ENCODE measurements around the gene ISY1.
"Not testable (repeated sequence)": the region's sequence is repeated elsewhere in the genome, so short reads cannot be mapped to it uniquely, and the experiment has no call there.

The ISY1 gene

DNA sequence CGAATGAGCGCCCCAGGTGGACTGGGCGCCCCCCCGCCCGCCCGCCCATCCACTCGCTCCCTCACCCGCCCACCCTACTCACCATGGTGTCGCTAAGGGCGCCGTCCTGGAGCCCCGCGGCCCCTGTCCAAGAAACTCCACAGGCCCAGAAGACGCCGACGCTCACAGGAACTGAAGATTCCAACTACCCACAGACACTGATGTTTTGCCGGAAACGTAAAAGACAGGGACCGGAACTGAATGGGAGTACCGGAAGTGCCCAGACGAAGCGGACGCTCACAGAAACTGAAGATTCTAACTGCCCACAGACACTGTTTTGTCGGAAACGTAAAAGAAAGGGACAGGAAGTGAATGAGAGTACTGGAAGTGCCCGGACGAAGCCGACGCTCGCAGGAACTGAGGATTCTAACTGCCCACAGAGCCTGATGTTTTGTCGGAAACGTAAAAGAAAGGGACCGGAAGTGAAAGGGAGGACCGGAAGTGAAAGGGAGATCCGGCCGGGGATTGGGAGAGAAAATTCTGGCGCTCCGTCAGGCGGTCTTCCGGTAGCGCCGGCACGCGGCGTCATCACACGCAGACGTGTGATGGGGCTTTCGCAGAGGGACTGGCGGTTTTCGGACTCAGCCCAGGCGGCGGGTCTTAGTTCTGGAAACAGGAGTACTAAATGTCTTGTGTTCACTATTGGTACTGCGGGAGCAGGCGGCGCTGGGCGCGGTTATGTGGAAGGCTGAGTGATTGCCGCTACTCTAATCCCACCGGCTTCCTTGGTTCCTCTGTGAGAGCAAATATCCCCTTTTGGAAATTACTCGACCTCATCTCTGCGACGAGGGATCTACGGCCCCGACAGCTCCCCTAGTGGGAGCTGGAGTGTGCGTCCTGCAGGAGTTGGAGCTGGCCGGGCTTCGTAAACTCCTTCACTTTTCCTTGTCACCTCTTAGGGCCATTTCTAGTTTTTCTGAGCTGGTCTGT lies at the start of gene ISY1:
TSS of gene ISY1 (minus strand) at position 173 of the 969 bp plus-strand sequence. CDS start at position 85, 88 bp downstream.
- peak; percentile 88 for TF ChIP-seq POLR2A (IDR thresholded peaks at IDR 0.05; ENCODE audit: low read depth, low read length)
- FAIRE-seq (peak; percentile 66), DNase-seq (ENCODE audit: insufficient read length, low spot score) (peak; percentile 93)

DNA sequence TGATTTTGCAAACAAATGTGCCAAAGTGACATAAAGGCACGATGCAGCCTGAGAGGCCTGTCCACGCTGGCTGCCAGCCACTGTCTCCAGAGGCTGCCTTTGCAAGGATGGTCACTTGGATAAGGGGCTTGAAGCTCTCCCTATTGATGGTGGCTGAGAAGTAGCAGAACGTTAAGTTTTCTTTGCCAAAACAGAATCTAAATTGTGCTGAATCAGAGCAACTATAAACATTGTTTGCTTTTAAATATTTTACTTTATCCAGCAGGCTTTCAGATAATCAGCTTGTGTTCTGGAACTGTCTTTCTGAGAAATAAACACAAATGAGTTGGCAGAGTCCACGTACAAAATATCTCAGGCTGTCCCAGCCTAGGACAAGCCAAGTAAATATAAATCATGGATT lies 46.6 kb upstream of the ISY1 start:
- DNase-seq (ENCODE audit: insufficient read length, low spot score) (no peak), FAIRE-seq (no peak)
- no peak for TF ChIP-seq POLR2A (IDR thresholded peaks at IDR 0.05; ENCODE audit: low read depth, low read length)

DNA sequence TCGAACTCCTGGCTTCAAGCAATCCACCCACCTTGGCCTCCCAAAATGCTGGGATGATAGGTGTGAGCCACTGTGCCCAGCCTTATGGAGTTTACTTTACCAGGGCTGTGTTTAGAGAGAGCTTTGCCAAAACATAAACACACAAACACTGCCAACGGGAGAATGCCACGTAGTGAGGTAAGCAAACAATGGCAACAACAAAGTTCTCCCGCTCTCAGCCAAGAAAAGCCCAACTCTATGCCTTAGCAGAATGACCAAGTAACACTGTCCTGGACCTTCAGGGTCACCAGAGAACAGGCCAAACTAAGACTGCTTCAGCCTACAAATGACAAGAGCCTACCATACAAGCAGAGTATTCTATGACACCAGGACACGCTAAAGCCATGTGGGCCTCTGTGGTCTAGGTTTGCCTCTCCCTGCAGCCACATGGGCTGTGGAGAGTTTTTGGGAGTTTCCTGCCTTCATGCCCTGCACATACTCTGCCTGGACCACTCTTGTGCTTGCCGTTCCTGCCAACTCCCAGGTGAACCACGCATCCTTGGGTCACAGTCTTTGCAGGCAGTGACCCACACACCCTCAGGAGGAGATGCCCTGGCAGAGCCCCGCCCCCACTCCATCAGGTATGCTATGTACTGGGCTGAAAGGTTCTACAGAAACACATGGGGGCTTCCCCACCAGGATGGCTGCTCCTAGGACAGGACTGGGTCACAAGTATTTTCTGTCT lies 44.4 kb upstream of the ISY1 start:
- no peak for TF ChIP-seq POLR2A (IDR thresholded peaks at IDR 0.05; ENCODE audit: low read depth, low read length)
- no peak for FAIRE-seq
- no peak for DNase-seq (ENCODE audit: insufficient read length, low spot score)

DNA sequence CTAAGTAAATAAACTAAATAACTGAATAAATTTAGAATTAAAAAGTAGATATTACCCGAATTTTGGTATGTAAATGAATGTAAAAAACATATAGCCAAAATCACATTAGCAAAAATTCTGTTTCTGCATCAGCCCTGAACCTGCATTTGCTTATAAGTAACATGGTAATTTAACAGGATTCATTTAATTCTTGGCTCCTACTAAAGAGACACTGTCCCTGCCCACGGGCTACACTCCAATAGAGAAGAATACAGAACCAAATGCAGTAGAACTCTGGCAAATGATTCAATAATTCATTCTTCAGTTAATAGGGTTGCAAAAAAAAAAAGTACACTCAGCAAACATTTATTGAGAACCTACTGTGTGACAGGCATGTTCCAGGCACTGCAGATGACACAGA lies 43.6 kb upstream of the ISY1 start:
- no peak for TF ChIP-seq POLR2A (IDR thresholded peaks at IDR 0.05; ENCODE audit: low read depth, low read length)
- no peak for DNase-seq (ENCODE audit: insufficient read length, low spot score)
- no peak for FAIRE-seq

DNA sequence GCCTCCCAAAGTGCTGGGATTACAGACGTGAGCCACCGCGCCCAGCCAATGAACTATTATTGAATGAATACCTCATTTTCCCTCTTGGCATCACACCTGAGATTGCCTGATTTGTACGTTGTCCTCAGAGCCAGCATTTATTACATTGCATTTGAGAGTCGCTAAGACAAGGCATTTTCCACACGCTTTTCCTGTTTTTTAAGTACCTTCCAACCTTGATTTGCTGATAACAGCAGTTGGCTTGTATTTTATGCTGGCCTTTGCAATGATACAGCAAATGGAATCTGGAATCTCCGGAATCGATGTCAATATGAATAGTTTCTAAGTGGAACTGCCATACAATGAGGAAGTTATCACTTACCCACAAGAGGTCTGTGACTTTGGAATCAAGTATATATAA lies 38.5 kb upstream of the ISY1 start:
- DNase-seq (ENCODE audit: insufficient read length, low spot score): no peak
- FAIRE-seq: no peak
- no peak for TF ChIP-seq POLR2A (IDR thresholded peaks at IDR 0.05; ENCODE audit: low read depth, low read length)

DNA sequence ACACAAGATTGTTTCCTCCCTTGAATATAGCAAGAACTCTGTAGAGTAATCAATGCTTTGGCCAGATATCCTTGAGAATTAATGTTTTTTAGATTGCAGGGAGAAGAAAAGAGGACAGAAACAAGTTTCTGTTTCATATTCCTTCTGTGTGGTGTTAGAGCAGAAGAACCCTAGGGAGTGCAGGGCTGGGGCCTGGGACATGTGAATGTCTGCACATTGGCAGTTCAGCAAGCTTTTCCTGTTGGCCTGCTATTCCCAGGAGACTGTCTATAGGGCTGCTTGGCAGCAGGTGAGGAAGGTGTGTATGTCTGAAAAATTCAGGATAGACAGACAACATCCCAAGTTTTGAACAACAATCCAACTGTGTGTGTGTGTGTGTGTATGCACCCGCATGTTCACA lies 36.5 kb upstream of the ISY1 start:
- no peak for TF ChIP-seq POLR2A (IDR thresholded peaks at IDR 0.05; ENCODE audit: low read depth, low read length)
- FAIRE-seq (no peak), DNase-seq (ENCODE audit: insufficient read length, low spot score) (no peak)

DNA sequence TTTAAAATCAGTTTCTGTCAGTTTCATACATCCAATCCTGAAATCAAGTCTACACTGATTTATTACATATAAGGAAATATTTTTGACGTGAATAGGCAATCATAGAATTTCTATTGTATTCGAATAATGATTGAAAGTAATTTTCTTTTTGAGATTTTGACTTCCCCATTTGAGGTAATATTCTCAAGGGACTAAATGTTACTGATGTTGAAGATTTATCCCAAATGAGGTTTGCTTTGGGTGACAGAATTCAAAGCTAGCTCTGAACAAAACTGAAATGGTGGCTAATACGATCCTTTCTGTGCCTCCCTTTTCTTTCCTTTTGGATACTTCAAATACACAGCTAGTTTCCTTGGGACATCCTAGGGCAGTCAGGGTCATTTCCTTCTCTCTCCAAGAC lies 35.7 kb upstream of the ISY1 start:
- no peak for DNase-seq (ENCODE audit: insufficient read length, low spot score)
- TF ChIP-seq POLR2A (IDR thresholded peaks at IDR 0.05; ENCODE audit: low read depth, low read length): no peak
- no peak for FAIRE-seq

DNA sequence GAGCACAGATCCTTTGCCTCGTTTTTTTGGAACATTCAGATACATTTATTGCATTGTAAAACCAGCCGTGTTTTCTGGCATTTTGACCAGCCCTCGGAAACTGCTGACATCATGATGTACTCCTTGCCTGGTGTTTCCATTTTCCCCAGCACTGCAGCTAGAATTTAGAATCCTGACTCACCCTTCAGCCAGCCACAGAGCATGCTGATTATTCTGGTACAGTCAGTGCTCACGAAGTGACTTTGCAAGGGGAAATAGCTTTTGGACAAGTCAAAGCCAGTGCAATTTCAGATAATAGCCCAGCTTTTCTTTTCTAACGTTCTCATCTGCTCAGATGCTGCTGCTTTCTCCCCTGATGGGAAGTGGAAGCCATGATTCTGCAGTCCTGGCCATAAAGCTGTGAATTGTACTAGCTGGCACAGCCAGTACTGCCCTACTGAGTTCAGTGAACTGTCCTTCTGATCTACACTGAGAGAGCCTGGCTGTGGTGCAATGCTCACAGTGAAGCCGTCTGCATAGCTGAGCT lies 34.9 kb upstream of the ISY1 start:
- no peak for TF ChIP-seq POLR2A (IDR thresholded peaks at IDR 0.05; ENCODE audit: low read depth, low read length)
- FAIRE-seq: peak; percentile 98
- DNase-seq (ENCODE audit: insufficient read length, low spot score): peak; percentile 75

DNA sequence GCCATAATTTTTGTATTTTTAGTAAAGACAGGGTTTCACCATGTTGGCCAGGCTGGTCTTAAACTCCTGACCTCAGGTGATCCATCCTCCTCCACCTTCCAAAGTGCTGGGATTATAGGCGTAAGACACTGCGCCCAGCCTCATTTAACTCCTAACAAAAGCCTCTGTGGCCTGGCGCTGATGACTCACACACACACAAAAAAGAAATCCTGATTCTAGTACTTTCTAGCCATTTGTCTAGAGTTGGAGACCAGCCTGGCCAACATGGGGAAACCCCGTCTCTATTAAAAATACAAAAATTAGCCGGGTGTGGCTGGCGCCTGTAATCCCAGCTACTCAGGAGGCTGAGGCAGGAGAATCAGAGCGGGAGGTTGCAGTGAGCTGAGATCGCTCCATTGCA lies 28.9 kb upstream of the ISY1 start:
- not testable (repeated sequence) for DNase-seq (ENCODE audit: insufficient read length, low spot score); FAIRE-seq

DNA sequence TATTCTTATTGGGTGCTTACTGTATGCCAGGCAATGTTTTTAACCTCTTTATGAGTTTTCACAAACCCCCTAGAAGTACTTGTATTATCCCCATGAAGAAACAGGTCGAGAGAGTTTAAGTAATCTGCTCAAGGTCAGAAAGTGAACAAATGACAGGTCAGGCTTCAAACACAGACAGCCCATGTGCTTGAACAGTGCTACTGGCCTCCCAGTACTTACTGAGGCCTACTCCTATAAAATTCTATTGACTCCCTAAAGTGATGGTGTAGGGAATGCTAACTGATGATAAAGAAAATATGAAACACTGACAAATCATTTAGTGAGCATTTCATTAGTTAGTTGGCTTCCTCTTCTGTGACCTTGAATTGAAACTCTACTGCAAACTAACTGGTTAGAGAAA lies 27.0 kb upstream of the ISY1 start:
- DNase-seq (ENCODE audit: insufficient read length, low spot score) (no peak), FAIRE-seq (no peak)
- TF ChIP-seq POLR2A (IDR thresholded peaks at IDR 0.05; ENCODE audit: low read depth, low read length): no peak

DNA sequence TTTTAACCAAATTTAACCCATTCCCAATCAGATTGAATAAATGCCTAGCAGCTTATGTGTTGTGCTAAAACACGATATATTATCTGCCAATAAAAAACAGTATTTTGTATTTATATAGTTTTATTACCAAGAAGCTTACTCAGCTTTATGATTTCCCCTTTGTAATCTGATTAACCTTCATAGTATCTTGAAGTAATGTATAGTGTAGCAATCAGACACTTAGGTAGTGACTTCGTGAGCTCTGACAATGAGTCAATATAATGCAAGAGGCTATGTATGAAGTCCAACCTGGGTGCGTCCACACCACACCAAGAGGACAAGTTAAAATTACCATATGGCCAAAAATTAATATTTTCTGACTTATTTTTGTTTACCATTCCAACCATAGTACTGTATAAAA lies 24.9 kb upstream of the ISY1 start:
- DNase-seq (ENCODE audit: insufficient read length, low spot score): no peak
- FAIRE-seq: no peak
- no peak for TF ChIP-seq POLR2A (IDR thresholded peaks at IDR 0.05; ENCODE audit: low read depth, low read length)

DNA sequence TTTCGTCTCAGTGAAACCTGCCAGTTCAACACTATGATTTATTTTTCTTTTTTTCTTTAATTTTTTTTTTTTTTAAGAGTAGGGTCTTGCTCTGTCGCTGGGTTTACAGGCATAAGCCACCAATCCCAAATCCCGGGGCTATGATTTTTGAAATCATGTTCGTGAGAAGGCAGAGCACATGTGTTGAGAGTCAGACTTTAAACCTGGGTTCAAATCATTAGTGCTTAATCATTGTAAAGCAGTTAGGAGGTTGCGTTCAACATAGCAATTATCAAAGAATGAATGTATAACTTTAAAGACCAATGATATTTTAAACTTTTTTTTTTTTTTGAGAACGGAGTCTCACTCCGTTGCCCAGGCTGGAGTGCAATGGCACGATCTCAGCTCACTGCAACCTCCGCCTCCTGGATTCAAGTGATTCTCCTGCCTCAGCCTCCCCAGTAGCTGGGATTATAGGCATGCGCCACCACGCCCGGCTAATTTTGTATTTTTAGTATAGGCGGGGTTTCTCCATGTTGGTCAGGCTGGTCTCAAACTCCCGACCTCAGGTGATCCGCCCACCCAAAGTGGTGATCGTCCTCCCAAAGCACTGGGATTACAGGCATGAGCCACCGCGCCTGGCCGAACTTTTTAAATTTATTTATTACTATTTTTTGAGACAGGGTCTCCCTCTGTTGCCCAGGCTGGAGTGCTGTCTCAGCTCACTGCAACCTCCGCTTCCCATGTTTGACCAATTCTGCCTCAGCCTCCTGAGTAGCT lies 24.1 kb upstream of the ISY1 start:
- not testable (repeated sequence) for DNase-seq (ENCODE audit: insufficient read length, low spot score); FAIRE-seq

DNA sequence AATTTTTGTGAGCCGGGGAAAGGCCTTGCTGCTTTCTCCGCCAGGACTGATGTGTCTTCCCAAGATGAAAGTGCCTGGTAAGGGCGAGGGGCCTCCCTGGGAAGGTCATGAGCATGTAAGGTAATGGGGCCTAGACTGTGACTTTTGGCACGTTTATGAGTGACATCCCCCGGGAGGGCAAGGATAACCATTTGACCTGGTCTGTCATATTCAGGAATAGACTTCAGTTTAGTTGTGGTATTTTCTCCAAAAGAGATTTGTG lies 23.5 kb upstream of the ISY1 start:
- TF ChIP-seq POLR2A (IDR thresholded peaks at IDR 0.05; ENCODE audit: low read depth, low read length): no peak
- FAIRE-seq: no peak
- DNase-seq (ENCODE audit: insufficient read length, low spot score): no peak
